ENCODE results near the gene PSPC1.

GRCh38 chr13:19794631-19795030 lies 11.9 kb upstream of the PSPC1 start:
- TF ChIP-seq, protein P1, sequence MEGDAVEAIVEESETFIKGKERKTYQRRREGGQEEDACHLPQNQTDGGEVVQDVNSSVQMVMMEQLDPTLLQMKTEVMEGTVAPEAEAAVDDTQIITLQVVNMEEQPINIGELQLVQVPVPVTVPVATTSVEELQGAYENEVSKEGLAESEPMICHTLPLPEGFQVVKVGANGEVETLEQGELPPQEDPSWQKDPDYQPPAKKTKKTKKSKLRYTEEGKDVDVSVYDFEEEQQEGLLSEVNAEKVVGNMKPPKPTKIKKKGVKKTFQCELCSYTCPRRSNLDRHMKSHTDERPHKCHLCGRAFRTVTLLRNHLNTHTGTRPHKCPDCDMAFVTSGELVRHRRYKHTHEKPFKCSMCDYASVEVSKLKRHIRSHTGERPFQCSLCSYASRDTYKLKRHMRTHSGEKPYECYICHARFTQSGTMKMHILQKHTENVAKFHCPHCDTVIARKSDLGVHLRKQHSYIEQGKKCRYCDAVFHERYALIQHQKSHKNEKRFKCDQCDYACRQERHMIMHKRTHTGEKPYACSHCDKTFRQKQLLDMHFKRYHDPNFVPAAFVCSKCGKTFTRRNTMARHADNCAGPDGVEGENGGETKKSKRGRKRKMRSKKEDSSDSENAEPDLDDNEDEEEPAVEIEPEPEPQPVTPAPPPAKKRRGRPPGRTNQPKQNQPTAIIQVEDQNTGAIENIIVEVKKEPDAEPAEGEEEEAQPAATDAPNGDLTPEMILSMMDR (IDR thresholded peaks at IDR 0.05): no peak
- TF ChIP-seq POLR2A (IDR thresholded peaks at IDR 0.05): no peak
